HG03565 (cell line): ENCODE results near the gene CHD3.

Experiments used
- ATAC-seq: cut with Tn5 transposase; IDR thresholded peaks from one replicate; pipeline ENCODE4 v1.9.1; 2021; ENCODE audit warnings: mild to moderate bottlenecking, moderate library complexity; ENCODE audit not compliant: unreplicated experiment

CHD3 gene

GRCh38 chr17:7888184-7888920, at the start of gene CHD3:
CHD3 (plus strand) TSS chr17:7888789; CDS start chr17:7889001, 212 bp downstream.
- no peak for ATAC-seq

- no peak for ATAC-seq
These were observed 49.3 kb upstream of the CHD3 start for GRCh38 chr17:7839190-7839875.

GRCh38 chr17:7839876-7840261, 48.7 kb upstream of the CHD3 start:
- no peak for ATAC-seq

GRCh38 chr17:7840441-7840840, 48.1 kb upstream of the CHD3 start:
- ATAC-seq, result no peak

GRCh38 chr17:7840875-7841274, 47.7 kb upstream of the CHD3 start:
- ATAC-seq, result no peak

- ATAC-seq, result no peak
These were observed 47.1 kb upstream of the CHD3 start for GRCh38 chr17:7841396-7841914.

- no peak for ATAC-seq
These were observed 46.6 kb upstream of the CHD3 start for GRCh38 chr17:7841915-7842379.

- no peak for ATAC-seq
These were observed 46.0 kb upstream of the CHD3 start for GRCh38 chr17:7842380-7843256.

- no peak for ATAC-seq
These were observed 45.4 kb upstream of the CHD3 start for GRCh38 chr17:7843257-7843535.

GRCh38 chr17:7843536-7844291, 44.9 kb upstream of the CHD3 start:
- ATAC-seq, result peak; percentile 21

GRCh38 chr17:7844292-7845154, 44.1 kb upstream of the CHD3 start:
- peak; percentile 33 for ATAC-seq

GRCh38 chr17:7845359-7846062, 43.1 kb upstream of the CHD3 start:
- no peak for ATAC-seq

- no peak for ATAC-seq
These were observed 42.4 kb upstream of the CHD3 start for GRCh38 chr17:7846063-7846735.

- no peak for ATAC-seq
These were observed 41.6 kb upstream of the CHD3 start for GRCh38 chr17:7846765-7847661.

- ATAC-seq, result no peak
These were observed 40.4 kb upstream of the CHD3 start for GRCh38 chr17:7848131-7848579.

GRCh38 chr17:7848739-7849129, 39.9 kb upstream of the CHD3 start:
- no peak for ATAC-seq

GRCh38 chr17:7849130-7849750, 39.3 kb upstream of the CHD3 start:
- ATAC-seq, result no peak
